GM23338 (cell line): Measurements from ENCODE around the gene LYZL4. TPM values are rescaled to one million over a fixed set of nuclear protein-coding genes. Genes with fewer than 3 reads are reported as not detected.

ENCODE experiments used
- ATAC-seq: fragments of 200-7000 bp; cut with Tn5 transposase; 3 replicates; pipeline ENCODE4 v1.9.1; 2020
- DNase-seq: peaks from one replicate; pipeline ENCODE4 v3.0.0-alpha.2; 2015; ENCODE audit warnings: low spot score
- H2AFZ ChIP-seq: fragments of 200-600 bp; sonication (generic); 2 replicates; pipeline ENCODE4 v1.8.0; 2016; ENCODE audit warnings: antibody characterized with exemption, mild to moderate bottlenecking, moderate library complexity
- H3F3A ChIP-seq: fragments of 200-600 bp; sonication (generic); replicated peaks from 2 replicates; pipeline ENCODE4 v1.8.0; 2017; ENCODE audit warnings: antibody characterized with exemption, mixed run types, low read depth
- H3K27ac ChIP-seq: fragments of 200-600 bp; sonication (generic); 2 replicates; pipeline ENCODE4 v1.6.1; 2016; ENCODE audit warnings: low read depth
- H3K27me3 ChIP-seq: fragments of 200-600 bp; sonication (generic); 2 replicates; pipeline ENCODE4 v1.8.0; 2016; ENCODE audit warnings: mild to moderate bottlenecking, mixed run types, moderate library complexity; ENCODE audit not compliant: insufficient read depth
- H3K36me3 ChIP-seq: fragments of 200-600 bp; sonication (generic); 2 replicates; pipeline ENCODE4 v1.8.0; 2016; ENCODE audit warnings: mild to moderate bottlenecking; ENCODE audit not compliant: insufficient read depth
- H3K4me1 ChIP-seq: fragments of 200-600 bp; sonication (generic); 2 replicates; pipeline ENCODE4 v1.8.0; 2016; ENCODE audit warnings: mild to moderate bottlenecking, moderate library complexity; ENCODE audit not compliant: insufficient read depth
- H3K4me2 ChIP-seq: fragments of 200-600 bp; sonication (generic); 2 replicates; pipeline ENCODE4 v1.7.1; 2017; ENCODE audit warnings: mixed run types
- H3K4me3 ChIP-seq: fragments of 200-600 bp; sonication (generic); 2 replicates; pipeline ENCODE4 v1.6.1; 2016; ENCODE audit warnings: mixed run types
- H3K79me2 ChIP-seq: fragments of 200-600 bp; sonication (generic); replicated peaks from 2 replicates; pipeline ENCODE4 v1.8.0; 2017; ENCODE audit warnings: mild to moderate bottlenecking; ENCODE audit not compliant: insufficient read depth
- H3K9me2 ChIP-seq: fragments of 200-600 bp; sonication (generic); 2 replicates; pipeline ENCODE4 v1.8.0; 2017; ENCODE audit not compliant: insufficient read depth
- H4K20me1 ChIP-seq: fragments of 200-600 bp; sonication (generic); replicated peaks from 2 replicates; pipeline ENCODE4 v1.8.0; 2017; ENCODE audit warnings: mild to moderate bottlenecking; ENCODE audit not compliant: insufficient read depth
- H3K27ac Mint-ChIP-seq: 2 replicates; pipeline ENCODE4 v1.8.0; 2020; ENCODE audit warnings: inconsistent platforms, mild to moderate bottlenecking, moderate library complexity, mixed read lengths
- H3K27me3 Mint-ChIP-seq: 3 replicates; pipeline ENCODE4 v1.8.0; 2022; ENCODE audit warnings: low read depth, mild to moderate bottlenecking, moderate library complexity, mixed read lengths, inconsistent platforms; ENCODE audit not compliant: insufficient read depth, poor library complexity
- H3K36me3 Mint-ChIP-seq: 3 replicates; pipeline ENCODE4 v1.8.0; 2021; ENCODE audit warnings: low read depth, mild to moderate bottlenecking, inconsistent platforms, moderate library complexity, mixed read lengths
- H3K4me1 Mint-ChIP-seq: 3 replicates; pipeline ENCODE4 v1.8.0; 2020; ENCODE audit warnings: mild to moderate bottlenecking, inconsistent platforms, mixed read lengths
- H3K4me3 Mint-ChIP-seq: 3 replicates; pipeline ENCODE4 v1.8.0; 2021; ENCODE audit warnings: moderate library complexity, mild to moderate bottlenecking, inconsistent platforms, mixed read lengths
- H3K9me3 Mint-ChIP-seq: 3 replicates; pipeline ENCODE4 v1.8.0; 2020; ENCODE audit warnings: moderate library complexity, mild to moderate bottlenecking, inconsistent platforms, mixed read lengths
- CREB1 ChIP-seq: fragments of 250-450 bp; sonication (Bioruptor Pico); IDR thresholded peaks from 2 replicates; pipeline ENCODE4 v1.5.0; 2020; ENCODE audit warnings: low read depth, mild to moderate bottlenecking, moderate library complexity
- JUNB ChIP-seq: IDR thresholded peaks from one replicate; pipeline ENCODE4 v1.6.1; 2016; ENCODE audit warnings: antibody characterized with exemption; ENCODE audit not compliant: unreplicated experiment
- NANOG ChIP-seq: IDR thresholded peaks from 2 replicates; pipeline ENCODE4 v1.6.1; 2016; ENCODE audit warnings: antibody characterized with exemption, borderline replicate concordance
- POLR2AphosphoS5 ChIP-seq: IDR thresholded peaks from 2 replicates; pipeline ENCODE4 v1.6.1; 2016; ENCODE audit warnings: antibody characterized with exemption, low read depth
- STAT1 ChIP-seq: IDR thresholded peaks from one replicate; pipeline ENCODE4 v1.6.1; 2016; ENCODE audit warnings: antibody characterized with exemption; ENCODE audit not compliant: unreplicated experiment
- ZNF331 ChIP-seq: fragments of 250-450 bp; sonication (Bioruptor Pico); IDR thresholded peaks from 2 replicates; pipeline ENCODE4 v1.5.0; 2020; ENCODE audit warnings: low read depth, mild to moderate bottlenecking, moderate library complexity
- polyA plus RNA-seq: library from polyadenylated mRNA; unstranded; fragments of >200 nt; fragmentation: Nextera tagmentation; extraction: Ambion mirVana; gene quantifications from 2 replicates; pipeline ENCODE4 v1.2.1, GENCODE V29; 2016
- total RNA-seq: library from RNA; depleted of rRNA; stranded (reverse); fragments of >200 nt; shearing (Covaris generic); gene quantifications from 2 replicates; pipeline ENCODE4 v1.2.3, GENCODE V29; 2014
- TF ChIP-seq, protein P1 (sequence below): fragments of 250-450 bp; sonication (Bioruptor Pico); IDR thresholded peaks from 2 replicates; pipeline ENCODE4 v1.5.0; 2020; ENCODE audit warnings: mild to moderate bottlenecking, moderate library complexity
- TF ChIP-seq, protein P2 (sequence below), 2 experiments: fragments of 200-600 bp in 1 of 2; sonication (generic) in 1 of 2; conservative IDR thresholded peaks; 2 replicates each; pipeline versions ENCODE4 v1.5.1 to v1.6.1; 2016 to 2017; ENCODE audit warnings: antibody characterized with exemption in 2 of 2, low read depth in 2 of 2, mild to moderate bottlenecking in 2 of 2, moderate library complexity in 1 of 2
- TF ChIP-seq, protein P3 (sequence below): IDR thresholded peaks from 2 replicates; pipeline ENCODE4 v1.6.1; 2016; ENCODE audit warnings: antibody characterized with exemption
- TF ChIP-seq, protein P4 (sequence below): IDR thresholded peaks from one replicate; pipeline ENCODE4 v1.6.1; 2018; ENCODE audit warnings: antibody characterized with exemption; ENCODE audit not compliant: unreplicated experiment

The LYZL4 gene
- total and polyA plus RNA-seq, 2 experiments from 2014 or later = not detected

DNA sequence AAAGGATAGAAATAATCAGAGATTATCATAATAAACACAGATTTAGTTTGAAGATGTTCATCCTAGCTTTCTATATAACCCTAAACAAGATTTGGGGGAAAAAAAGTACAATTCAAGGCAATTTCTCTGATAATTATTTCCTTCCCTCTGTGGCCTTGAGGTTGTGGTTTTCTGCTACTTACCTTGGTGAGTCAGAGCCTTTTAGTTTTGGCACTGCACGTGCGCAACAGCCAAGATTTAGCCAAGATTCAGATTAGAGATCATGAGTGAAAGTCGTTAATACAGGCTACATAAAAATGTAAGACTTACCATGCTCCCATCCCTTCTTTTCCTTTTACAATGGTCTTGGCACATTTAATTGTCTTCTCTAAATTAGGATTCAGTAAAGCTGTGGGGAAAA is 6.7 kb downstream of the LYZL4 start (continued):
- TF ChIP-seq, protein P1, sequence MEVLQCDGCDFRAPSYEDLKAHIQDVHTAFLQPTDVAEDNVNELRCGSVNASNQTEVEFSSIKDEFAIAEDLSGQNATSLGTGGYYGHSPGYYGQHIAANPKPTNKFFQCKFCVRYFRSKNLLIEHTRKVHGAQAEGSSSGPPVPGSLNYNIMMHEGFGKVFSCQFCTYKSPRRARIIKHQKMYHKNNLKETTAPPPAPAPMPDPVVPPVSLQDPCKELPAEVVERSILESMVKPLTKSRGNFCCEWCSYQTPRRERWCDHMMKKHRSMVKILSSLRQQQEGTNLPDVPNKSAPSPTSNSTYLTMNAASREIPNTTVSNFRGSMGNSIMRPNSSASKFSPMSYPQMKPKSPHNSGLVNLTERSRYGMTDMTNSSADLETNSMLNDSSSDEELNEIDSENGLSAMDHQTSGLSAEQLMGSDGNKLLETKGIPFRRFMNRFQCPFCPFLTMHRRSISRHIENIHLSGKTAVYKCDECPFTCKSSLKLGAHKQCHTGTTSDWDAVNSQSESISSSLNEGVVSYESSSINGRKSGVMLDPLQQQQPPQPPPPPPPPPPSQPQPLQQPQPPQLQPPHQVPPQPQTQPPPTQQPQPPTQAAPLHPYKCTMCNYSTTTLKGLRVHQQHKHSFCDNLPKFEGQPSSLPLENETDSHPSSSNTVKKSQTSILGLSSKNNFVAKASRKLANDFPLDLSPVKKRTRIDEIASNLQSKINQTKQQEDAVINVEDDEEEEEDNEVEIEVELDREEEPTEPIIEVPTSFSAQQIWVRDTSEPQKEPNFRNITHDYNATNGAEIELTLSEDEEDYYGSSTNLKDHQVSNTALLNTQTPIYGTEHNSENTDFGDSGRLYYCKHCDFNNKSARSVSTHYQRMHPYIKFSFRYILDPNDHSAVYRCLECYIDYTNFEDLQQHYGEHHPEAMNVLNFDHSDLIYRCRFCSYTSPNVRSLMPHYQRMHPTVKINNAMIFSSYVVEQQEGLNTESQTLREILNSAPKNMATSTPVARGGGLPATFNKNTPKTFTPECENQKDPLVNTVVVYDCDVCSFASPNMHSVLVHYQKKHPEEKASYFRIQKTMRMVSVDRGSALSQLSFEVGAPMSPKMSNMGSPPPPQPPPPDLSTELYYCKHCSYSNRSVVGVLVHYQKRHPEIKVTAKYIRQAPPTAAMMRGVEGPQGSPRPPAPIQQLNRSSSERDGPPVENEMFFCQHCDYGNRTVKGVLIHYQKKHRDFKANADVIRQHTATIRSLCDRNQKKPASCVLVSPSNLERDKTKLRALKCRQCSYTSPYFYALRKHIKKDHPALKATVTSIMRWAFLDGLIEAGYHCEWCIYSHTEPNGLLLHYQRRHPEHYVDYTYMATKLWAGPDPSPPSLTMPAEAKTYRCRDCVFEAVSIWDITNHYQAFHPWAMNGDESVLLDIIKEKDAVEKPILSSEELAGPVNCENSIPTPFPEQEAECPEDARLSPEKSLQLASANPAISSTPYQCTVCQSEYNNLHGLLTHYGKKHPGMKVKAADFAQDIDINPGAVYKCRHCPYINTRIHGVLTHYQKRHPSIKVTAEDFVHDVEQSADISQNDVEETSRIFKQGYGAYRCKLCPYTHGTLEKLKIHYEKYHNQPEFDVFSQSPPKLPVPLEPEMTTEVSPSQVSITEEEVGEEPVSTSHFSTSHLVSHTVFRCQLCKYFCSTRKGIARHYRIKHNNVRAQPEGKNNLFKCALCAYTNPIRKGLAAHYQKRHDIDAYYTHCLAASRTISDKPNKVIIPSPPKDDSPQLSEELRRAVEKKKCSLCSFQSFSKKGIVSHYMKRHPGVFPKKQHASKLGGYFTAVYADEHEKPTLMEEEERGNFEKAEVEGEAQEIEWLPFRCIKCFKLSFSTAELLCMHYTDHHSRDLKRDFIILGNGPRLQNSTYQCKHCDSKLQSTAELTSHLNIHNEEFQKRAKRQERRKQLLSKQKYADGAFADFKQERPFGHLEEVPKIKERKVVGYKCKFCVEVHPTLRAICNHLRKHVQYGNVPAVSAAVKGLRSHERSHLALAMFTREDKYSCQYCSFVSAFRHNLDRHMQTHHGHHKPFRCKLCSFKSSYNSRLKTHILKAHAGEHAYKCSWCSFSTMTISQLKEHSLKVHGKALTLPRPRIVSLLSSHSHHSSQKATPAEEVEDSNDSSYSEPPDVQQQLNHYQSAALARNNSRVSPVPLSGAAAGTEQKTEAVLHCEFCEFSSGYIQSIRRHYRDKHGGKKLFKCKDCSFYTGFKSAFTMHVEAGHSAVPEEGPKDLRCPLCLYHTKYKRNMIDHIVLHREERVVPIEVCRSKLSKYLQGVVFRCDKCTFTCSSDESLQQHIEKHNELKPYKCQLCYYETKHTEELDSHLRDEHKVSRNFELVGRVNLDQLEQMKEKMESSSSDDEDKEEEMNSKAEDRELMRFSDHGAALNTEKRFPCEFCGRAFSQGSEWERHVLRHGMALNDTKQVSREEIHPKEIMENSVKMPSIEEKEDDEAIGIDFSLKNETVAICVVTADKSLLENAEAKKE (CRISPR knock-in tag) = no peak

DNA sequence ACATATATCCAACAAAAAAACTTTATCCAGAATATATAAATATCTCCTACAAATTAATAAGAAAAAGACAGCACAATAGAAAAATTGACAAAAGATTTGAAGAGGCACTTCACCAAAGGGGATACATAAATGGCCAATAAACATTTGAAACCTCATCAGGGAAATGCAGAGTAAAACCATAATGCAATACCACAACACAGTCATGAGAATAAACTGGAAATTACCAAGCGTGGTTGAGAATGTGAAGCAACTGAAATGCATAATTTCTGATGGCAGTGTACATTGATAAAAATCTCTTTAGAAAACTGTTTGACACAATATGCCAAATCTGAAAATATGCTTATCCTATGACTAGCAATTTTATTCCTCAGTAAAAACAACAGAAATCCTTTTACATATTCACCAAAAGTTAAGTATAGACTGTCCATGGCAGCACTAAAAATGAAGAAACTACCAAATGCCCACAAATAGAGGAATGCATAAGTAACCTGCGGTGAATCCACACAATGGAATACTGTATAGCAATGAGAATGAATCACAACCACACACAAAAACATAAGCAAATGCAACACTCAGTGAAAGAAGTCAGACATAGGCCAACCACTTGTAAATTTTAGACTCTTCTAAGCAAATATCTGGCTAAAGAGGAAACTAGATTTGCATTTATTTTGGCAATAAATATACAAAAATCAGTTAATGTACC is 7.9 kb downstream of the LYZL4 start:
- Histone ChIP-seq H3K27ac (no peak overlapping the region), H3F3A (no peaks in the 10 kb centered on the region), H3K36me3 (no peaks in the 10 kb centered on the region), H3K4me1 (no peaks in the 10 kb centered on the region), H3K27me3 (no peaks in the 10 kb centered on the region), H3K4me3 (no peak overlapping the region), H3K9me2 (0 out of 2 replicates have a peak, but pooled peaks cover 3% of the 10 kb centered on the region), H4K20me1 (no peaks in the 10 kb centered on the region), H3K4me2 (no peak overlapping the region), H3K79me2 (no peaks in the 10 kb centered on the region), H2AFZ (no peak overlapping the region)
- Mint-ChIP-seq H3K27ac (no peak overlapping the region), H3K36me3 (no peaks in the 10 kb centered on the region), H3K4me3 (no peak overlapping the region), H3K27me3 (no peaks in the 10 kb centered on the region), H3K9me3 (no peaks in the 10 kb centered on the region; the same call in 2 of the 3 replicates), H3K4me1 (no peaks in the 10 kb centered on the region)
- ATAC-seq = no peak
- DNase-seq = no peak
- TF ChIP-seq CREB1 (CRISPR knock-in tag) (no peak), STAT1 (no peak), NANOG (no peak), POLR2AphosphoS5 (no peak), JUNB (no peak), ZNF331 (CRISPR knock-in tag) (no peak)
- TF ChIP-seq, protein P2, sequence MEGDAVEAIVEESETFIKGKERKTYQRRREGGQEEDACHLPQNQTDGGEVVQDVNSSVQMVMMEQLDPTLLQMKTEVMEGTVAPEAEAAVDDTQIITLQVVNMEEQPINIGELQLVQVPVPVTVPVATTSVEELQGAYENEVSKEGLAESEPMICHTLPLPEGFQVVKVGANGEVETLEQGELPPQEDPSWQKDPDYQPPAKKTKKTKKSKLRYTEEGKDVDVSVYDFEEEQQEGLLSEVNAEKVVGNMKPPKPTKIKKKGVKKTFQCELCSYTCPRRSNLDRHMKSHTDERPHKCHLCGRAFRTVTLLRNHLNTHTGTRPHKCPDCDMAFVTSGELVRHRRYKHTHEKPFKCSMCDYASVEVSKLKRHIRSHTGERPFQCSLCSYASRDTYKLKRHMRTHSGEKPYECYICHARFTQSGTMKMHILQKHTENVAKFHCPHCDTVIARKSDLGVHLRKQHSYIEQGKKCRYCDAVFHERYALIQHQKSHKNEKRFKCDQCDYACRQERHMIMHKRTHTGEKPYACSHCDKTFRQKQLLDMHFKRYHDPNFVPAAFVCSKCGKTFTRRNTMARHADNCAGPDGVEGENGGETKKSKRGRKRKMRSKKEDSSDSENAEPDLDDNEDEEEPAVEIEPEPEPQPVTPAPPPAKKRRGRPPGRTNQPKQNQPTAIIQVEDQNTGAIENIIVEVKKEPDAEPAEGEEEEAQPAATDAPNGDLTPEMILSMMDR (conservative IDR thresholded peaks at IDR 0.05; ENCODE audit: low read depth in 2 of 2) = no peak
- TF ChIP-seq, protein P3, sequence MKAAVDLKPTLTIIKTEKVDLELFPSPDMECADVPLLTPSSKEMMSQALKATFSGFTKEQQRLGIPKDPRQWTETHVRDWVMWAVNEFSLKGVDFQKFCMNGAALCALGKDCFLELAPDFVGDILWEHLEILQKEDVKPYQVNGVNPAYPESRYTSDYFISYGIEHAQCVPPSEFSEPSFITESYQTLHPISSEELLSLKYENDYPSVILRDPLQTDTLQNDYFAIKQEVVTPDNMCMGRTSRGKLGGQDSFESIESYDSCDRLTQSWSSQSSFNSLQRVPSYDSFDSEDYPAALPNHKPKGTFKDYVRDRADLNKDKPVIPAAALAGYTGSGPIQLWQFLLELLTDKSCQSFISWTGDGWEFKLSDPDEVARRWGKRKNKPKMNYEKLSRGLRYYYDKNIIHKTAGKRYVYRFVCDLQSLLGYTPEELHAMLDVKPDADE = no peak
- TF ChIP-seq, protein P4, sequence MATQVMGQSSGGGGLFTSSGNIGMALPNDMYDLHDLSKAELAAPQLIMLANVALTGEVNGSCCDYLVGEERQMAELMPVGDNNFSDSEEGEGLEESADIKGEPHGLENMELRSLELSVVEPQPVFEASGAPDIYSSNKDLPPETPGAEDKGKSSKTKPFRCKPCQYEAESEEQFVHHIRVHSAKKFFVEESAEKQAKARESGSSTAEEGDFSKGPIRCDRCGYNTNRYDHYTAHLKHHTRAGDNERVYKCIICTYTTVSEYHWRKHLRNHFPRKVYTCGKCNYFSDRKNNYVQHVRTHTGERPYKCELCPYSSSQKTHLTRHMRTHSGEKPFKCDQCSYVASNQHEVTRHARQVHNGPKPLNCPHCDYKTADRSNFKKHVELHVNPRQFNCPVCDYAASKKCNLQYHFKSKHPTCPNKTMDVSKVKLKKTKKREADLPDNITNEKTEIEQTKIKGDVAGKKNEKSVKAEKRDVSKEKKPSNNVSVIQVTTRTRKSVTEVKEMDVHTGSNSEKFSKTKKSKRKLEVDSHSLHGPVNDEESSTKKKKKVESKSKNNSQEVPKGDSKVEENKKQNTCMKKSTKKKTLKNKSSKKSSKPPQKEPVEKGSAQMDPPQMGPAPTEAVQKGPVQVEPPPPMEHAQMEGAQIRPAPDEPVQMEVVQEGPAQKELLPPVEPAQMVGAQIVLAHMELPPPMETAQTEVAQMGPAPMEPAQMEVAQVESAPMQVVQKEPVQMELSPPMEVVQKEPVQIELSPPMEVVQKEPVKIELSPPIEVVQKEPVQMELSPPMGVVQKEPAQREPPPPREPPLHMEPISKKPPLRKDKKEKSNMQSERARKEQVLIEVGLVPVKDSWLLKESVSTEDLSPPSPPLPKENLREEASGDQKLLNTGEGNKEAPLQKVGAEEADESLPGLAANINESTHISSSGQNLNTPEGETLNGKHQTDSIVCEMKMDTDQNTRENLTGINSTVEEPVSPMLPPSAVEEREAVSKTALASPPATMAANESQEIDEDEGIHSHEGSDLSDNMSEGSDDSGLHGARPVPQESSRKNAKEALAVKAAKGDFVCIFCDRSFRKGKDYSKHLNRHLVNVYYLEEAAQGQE = no peak
